B cell (primary cell): ENCODE measurements around the gene NOL6.

Experiments
- CTCF ChIP-seq: fragments of 200-600 bp; IDR thresholded peaks from one replicate; pipeline ENCODE4 v1.8.0; 2022; ENCODE audit warnings: antibody characterized with exemption, mild to moderate bottlenecking
- EZH2 ChIP-seq: IDR thresholded peaks from 2 replicates; pipeline ENCODE4 v1.6.1; 2012; ENCODE audit warnings: borderline replicate concordance, low read depth, mild to moderate bottlenecking, moderate library complexity, low read length; ENCODE audit not compliant: insufficient read depth, poor library complexity, severe bottlenecking

- TF ChIP-seq CTCF (no peak), EZH2 (no peak)
Measured at GRCh38 chr9:33465596-33466564, 7.8 kb downstream of the NOL6 start.
